NCI-H2196 (cell line): Measurements from ENCODE around the gene LPO.

Experiments used
- DNase-seq: peaks from one replicate; lab custom pipeline; 2025; ENCODE audit not compliant: unreplicated experiment; lab: John Stamatoyannopoulos, UW

LPO gene

GRCh38 chr17:58228679-58229078, 9.7 kb upstream of the LPO start:
- DNase-seq, result no peak

GRCh38 chr17:58229384-58229783, 9.0 kb upstream of the LPO start:
- DNase-seq, result no peak

GRCh38 chr17:58229881-58230280, 8.5 kb upstream of the LPO start:
- DNase-seq, result no peak

- no peak for DNase-seq
Measured at GRCh38 chr17:58231641-58232040, 6.7 kb upstream of the LPO start.

GRCh38 chr17:58232707-58233156, 5.7 kb upstream of the LPO start:
- no peak for DNase-seq

- no peak for DNase-seq
Measured at GRCh38 chr17:58233543-58233942, 4.8 kb upstream of the LPO start.

GRCh38 chr17:58234512-58234911, 3.9 kb upstream of the LPO start:
- no peak for DNase-seq

GRCh38 chr17:58235821-58236220, 2.6 kb upstream of the LPO start:
- no peak for DNase-seq

GRCh38 chr17:58236394-58236793, 2.0 kb upstream of the LPO start:
- no peak for DNase-seq

- no peak for DNase-seq
Measured at GRCh38 chr17:58239987-58240386, 1.6 kb downstream of the LPO start.

- no peak for DNase-seq
Measured at GRCh38 chr17:58242171-58242784, 3.9 kb downstream of the LPO start.

- no peak for DNase-seq
Measured at GRCh38 chr17:58244963-58245362, 6.6 kb downstream of the LPO start.

- no peak for DNase-seq
Measured at GRCh38 chr17:58245428-58246103, 7.2 kb downstream of the LPO start.

- no peak for DNase-seq
Measured at GRCh38 chr17:58246104-58246740, 7.8 kb downstream of the LPO start.

GRCh38 chr17:58246781-58247180, 8.4 kb downstream of the LPO start:
- DNase-seq, result no peak

GRCh38 chr17:58247511-58248363, 9.4 kb downstream of the LPO start:
- DNase-seq, result no peak

- no peak for DNase-seq
Measured at GRCh38 chr17:58248955-58249269, 10.5 kb downstream of the LPO start.

GRCh38 chr17:58249270-58250133, 11.1 kb downstream of the LPO start:
- DNase-seq, result peak; percentile 83

GRCh38 chr17:58250344-58251011, 12.1 kb downstream of the LPO start:
- no peak for DNase-seq

GRCh38 chr17:58252141-58252540, 13.8 kb downstream of the LPO start:
- no peak for DNase-seq
